Lower leg skin (tissue), 4 donors: Measurements from ENCODE around the gene CCNDBP1. TPM values are rescaled to one million over a fixed set of nuclear protein-coding genes. Genes with fewer than 3 reads are reported as not detected.
"Not testable (repeated sequence)": the region's sequence is repeated elsewhere in the genome, so short reads cannot be mapped to it uniquely, and the experiment has no call there.

ENCODE experiments used
- DNase-seq, 2 donors: peaks; one replicate each; pipeline ENCODE4 v3.0.0-alpha.2; 2019; ENCODE audit warnings: low spot score in 2 of 2
- H3K4me3 ChIP-seq: fragments of 200-600 bp; sonication (generic); 2 replicates; pipeline ENCODE4 v1.5.1; 2017; ENCODE audit warnings: mild to moderate bottlenecking, low read depth; ENCODE audit not compliant: poor library complexity, severe bottlenecking
- POLR2A ChIP-seq, 2 donors: fragments of 450-650 bp; IDR thresholded peaks; one replicate each; pipeline ENCODE4 v1.6.1; 2016 to 2017; ENCODE audit warnings: antibody characterized with exemption in 2 of 2, mild to moderate bottlenecking in 1 of 2, moderate library complexity in 1 of 2
- WGBS, 2 donors: methylation state at CpG; one replicate each; pipeline ENCODE4 v1.1.5; 2018; 5-methylcytosine and 5-hydroxymethylcytosine counted together
- intact Hi-C: fragments of 100-400 bp; cut with DNase I; formaldehyde crosslinking; loops from one replicate; pipeline ENCODE4 v1.15.0; 2023; ENCODE audit warnings: low total_unique reads
- total RNA-seq, 4 donors: library from RNA; depleted of rRNA; stranded (reverse); fragments of >200 nt; gene quantifications; one replicate each; pipeline ENCODE4 v1.1.0, GENCODE V29; 2016
- TF ChIP-seq, protein P1 (sequence below), 3 donors: fragments of 450-650 bp; IDR thresholded peaks; one replicate each; pipeline ENCODE4 v1.5.1; 2016; ENCODE audit warnings: antibody characterized with exemption in 3 of 3, mild to moderate bottlenecking in 3 of 3, moderate library complexity in 2 of 3

The CCNDBP1 gene
- total RNA-seq, 4 donors from 2014 or later = 74.9 to 166 (median 114) TPM

DNA sequence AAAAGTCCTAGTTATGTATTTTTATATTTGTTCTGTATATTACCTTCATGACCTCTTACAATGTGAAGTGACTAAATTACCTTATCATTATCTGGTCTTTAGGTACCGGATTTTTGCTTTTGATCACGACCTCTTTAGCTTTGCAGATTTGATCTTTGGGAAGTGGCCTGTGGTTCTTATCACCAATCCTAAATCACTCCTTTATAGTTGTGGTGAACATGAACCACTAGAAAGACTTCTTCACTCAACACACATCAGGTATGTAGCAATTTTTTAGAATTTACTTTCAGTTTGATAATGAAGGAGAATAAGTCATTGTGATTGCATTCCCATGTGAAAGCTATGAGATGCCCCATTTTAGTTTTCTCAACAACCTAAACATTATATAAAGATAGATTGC lies 33.5 kb upstream of the CCNDBP1 start:
- H3K4me3 ChIP-seq = no peak overlapping the region
- DNase-seq = no peak
- TF ChIP-seq POLR2A (IDR thresholded peaks at IDR 0.05) = no peak
- TF ChIP-seq, protein P1, sequence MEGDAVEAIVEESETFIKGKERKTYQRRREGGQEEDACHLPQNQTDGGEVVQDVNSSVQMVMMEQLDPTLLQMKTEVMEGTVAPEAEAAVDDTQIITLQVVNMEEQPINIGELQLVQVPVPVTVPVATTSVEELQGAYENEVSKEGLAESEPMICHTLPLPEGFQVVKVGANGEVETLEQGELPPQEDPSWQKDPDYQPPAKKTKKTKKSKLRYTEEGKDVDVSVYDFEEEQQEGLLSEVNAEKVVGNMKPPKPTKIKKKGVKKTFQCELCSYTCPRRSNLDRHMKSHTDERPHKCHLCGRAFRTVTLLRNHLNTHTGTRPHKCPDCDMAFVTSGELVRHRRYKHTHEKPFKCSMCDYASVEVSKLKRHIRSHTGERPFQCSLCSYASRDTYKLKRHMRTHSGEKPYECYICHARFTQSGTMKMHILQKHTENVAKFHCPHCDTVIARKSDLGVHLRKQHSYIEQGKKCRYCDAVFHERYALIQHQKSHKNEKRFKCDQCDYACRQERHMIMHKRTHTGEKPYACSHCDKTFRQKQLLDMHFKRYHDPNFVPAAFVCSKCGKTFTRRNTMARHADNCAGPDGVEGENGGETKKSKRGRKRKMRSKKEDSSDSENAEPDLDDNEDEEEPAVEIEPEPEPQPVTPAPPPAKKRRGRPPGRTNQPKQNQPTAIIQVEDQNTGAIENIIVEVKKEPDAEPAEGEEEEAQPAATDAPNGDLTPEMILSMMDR (IDR thresholded peaks at IDR 0.05) = no peak
- intact Hi-C loops = no loop called here
- WGBS, 2 donors = 83% methylated on average over 2 of the region's 2 CpGs

DNA sequence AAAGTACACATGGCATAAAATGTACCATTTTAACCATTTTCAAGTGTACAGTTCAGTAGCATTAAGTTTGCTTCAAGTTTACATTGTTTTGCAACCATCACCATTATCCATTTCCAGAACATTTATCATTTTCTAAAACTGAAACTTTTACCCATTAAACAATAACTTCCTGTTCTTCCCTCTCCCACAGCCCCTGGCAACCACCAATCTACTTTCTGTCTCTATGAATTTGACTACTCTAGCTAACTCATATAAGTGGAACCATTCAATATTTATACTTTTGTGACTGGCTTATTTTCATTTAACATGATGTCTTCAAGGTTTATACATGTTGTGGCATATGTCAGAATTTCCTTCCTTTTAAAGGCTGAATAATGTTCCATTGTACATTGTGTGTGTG lies 31.9 kb upstream of the CCNDBP1 start:
- DNase-seq = no peak
- no peak for TF ChIP-seq POLR2A (IDR thresholded peaks at IDR 0.05)
- TF ChIP-seq, protein P1 (IDR thresholded peaks at IDR 0.05) = no peak
- H3K4me3 ChIP-seq = no peak overlapping the region
- intact Hi-C loops = no loop called here

DNA sequence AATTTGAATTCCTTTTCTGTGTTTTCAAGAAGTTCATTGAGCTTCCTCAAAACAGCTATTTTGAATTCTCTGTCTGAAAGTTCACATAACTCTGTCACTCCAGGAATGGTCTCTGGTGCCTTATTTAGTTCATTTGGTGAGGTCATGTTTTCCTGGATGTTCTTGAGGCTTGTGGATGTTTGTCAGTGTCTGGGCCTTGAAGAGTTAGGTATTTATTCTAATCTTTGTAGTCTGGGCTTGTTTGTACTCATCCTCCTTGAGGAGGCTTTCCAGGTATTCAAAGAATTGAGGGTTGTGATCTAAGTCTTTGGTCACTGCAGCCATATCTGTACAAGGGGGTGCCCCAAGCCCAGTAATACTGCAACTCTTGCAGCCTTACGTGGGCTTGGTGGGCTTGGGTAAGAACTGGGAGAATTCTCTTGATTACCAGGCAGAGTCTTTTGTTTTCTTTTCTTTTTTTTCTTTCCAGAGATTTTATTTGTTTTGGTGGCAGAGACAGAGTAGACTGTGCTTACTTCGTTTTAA lies 19.3 kb upstream of the CCNDBP1 start:
- WGBS, 2 donors = 87 to 98% methylated on average over 2 of the region's 2 CpGs
- intact Hi-C loops = no loop called here
- no peak overlapping the region for H3K4me3 ChIP-seq
- DNase-seq = no peak
- no peak for TF ChIP-seq POLR2A (IDR thresholded peaks at IDR 0.05)
- TF ChIP-seq, protein P1 (IDR thresholded peaks at IDR 0.05) = no peak

DNA sequence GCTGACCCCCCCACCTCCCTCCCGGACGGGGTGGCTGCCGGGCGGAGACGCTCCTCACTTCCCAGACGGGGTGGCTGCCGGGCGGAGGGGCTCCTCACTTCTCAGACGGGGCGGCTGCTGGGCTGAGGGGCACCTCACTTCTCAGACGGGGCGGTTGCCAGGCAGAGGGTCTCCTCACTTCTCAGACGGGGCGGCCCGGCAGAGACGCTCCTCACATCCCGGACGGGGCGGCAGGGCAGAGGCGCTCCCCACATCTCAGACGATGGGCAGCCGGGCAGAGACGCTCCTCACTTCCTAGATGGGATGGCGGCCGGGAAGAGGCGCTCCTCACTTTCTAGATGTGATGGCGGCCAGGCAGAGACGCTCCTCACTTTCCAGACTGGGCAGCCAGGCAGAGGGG lies 17.9 kb upstream of the CCNDBP1 start:
- H3K4me3 ChIP-seq, DNase-seq, intact Hi-C loops: not testable (repeated sequence)
- WGBS, 2 donors = 97 to 98% methylated on average over 19 to 26 of the region's 28 CpGs

DNA sequence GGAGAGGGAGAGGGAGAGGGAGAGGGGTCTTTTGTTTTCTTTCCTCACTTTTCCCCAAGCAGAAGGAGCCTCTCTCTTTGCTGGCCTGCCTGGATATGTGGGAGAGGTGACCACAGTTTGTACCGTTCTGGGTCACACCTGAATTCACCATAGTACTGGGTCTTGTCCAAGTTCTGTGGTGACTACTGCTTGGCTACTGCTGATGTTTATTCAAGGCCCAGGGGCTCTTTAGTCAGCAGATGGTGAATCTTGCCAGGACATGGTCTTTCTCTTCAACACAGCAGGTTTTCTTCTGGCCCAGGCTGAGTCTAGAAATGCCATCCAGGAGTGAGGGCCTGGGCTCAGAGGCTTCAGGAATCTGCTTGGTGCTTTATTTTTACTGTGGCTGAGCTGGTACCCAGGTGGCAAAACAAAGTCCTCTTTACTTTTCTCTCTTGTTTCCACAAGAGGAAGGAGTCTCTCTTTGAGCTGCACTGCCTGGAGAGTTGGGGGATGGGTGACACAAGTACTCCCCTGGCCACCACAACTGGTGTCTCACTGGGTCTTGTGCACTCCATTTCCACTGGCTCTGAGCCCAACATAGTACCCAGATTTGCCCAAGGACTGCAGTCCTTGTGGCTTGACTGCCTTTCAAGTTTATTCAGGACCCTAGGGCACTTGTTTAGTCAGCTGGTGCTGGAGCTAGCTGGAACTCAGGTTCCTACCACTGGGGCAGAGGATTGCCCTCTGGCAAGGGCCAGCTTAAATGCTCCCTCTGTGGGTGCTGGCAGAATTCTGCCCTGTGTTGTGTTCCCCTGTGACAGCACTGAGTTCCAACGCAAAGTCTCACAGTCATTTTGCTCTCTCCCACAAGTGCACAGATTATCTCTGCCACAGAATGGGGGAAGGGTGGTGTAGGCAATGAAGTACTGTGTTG lies 16.8 kb upstream of the CCNDBP1 start:
- intact Hi-C loops = no loop called here
- WGBS, 2 donors = 50 to 64% methylated on average over 2 of the region's 2 CpGs
- TF ChIP-seq POLR2A (IDR thresholded peaks at IDR 0.05) = no peak
- TF ChIP-seq, protein P1 (IDR thresholded peaks at IDR 0.05) = no peak
- no peak overlapping the region for H3K4me3 ChIP-seq
- DNase-seq = no peak

DNA sequence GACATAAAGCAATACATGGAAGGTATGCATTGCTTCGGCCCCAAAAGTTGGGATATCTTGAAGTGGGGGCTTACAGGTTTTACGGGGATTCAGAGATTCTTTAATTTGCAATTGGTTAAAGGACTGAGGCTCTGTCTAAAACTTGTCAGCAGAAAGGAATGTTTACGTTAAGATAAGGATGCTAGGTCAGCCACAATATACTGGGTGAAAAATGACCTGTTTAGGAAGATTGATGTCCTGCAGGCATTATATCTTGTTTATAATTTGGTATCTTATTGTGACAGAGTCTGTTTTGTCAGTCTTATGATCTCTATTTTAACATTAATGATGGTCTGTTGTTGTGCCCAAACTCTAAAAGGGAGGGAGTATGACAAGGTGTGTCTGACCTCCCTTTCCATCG lies 15.3 kb upstream of the CCNDBP1 start:
- 95 to 97% methylated on average over 4 of the region's 4 CpGs for WGBS, 2 donors
- intact Hi-C loops = no loop called here

DNA sequence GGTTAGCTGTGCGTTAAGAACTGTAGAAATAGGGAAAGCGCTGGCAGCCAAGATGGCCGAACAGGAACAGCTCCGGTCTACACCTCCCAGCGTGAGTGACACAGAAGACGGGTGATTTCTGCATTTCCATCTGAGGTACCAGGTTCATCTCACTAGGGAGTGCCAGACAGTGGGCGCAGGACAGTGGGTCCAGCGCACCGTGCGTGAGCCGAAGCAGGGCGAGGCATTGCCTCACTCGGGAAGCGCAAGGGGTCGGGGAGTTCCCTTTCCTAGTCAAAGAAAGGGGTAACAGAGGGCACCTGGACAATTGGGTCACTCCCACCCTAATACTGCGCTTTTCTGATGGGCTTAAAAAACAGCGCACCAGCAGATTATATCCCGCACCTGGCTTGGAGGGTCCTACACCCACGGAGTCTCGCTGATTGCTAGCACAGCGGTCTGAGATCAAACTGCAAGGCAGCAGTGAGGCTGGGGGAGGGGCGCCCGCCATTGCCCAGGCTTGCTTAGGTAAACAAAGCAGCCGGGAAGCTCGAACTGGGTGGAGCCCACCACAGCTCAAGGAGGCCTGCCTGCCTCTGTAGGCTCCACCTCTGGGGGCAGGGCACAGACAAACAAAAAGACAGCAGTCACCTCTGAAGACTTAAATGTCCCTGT lies 9.4 kb upstream of the CCNDBP1 start:
- DNase-seq, H3K4me3 ChIP-seq, intact Hi-C loops: not testable (repeated sequence)
- WGBS, 2 donors = 94 to 97% methylated on average over 24 of the region's 25 CpGs

More for the DNA sequence above, 15.3 kb upstream of the CCNDBP1 start:
- H3K4me3 ChIP-seq = no peak overlapping the region
- TF ChIP-seq, protein P1 (IDR thresholded peaks at IDR 0.05) = no peak
- TF ChIP-seq POLR2A (IDR thresholded peaks at IDR 0.05) = no peak
- DNase-seq = no peak

DNA sequence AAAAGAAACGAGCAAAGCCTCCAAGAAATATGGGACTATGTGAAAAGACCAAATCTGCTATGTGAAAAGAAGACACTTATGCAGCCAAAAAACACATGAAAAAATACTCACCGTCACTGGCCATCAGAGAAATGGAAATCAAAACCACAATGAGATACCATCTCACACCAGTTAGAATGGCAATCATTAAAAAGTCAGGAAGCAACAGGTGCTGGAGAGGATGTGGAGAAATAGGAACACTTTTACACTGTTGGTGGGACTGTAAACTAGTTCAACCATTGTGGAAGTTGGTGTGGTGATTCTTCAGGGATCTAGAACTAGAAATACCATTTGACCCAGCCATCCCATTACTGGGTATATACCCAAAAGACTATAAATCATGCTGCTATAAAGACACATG lies 8.1 kb upstream of the CCNDBP1 start:
- 91 to 96% methylated on average over 2 of the region's 2 CpGs for WGBS, 2 donors

More for the DNA sequence above, 8.1 kb upstream of the CCNDBP1 start:
- DNase-seq, H3K4me3 ChIP-seq, intact Hi-C loops: not testable (repeated sequence)
